ENCODE data around the gene SASH3.

GRCh38 chrX:129792586-129793291 is 13.0 kb downstream of the SASH3 start:
- TF ChIP-seq NFRKB (IDR thresholded peaks at IDR 0.05) (no peak), BHLHE40 (IDR thresholded peaks at IDR 0.05; ENCODE audit: borderline replicate concordance) (no peak), TARDBP (IDR thresholded peaks at IDR 0.05) (no peak), ELF4 (IDR thresholded peaks at IDR 0.05) (no peak)
